ENCODE results near the gene UBXN6.

The UBXN6 gene

GRCh38 chr19:4446704-4447200, 10.8 kb downstream of the UBXN6 start:
- in situ Hi-C loops (cut with HindIII; ENCODE audit: low sequenced_read_pairs) = no loop called here
- DNase-seq (ENCODE audit: low read depth) = no peak
- TF ChIP-seq CTCF (IDR thresholded peaks at IDR 0.05; ENCODE audit: low read depth, low read length, missing control alignments) = no peak
- no peak overlapping the region for H3K4me3 ChIP-seq (ENCODE audit: low read depth, low read length)

- no peak overlapping the region for H3K4me3 ChIP-seq (ENCODE audit: low read depth, low read length)
- no peak for TF ChIP-seq CTCF (IDR thresholded peaks at IDR 0.05; ENCODE audit: low read depth, low read length, missing control alignments)
- in situ Hi-C loops (cut with HindIII; ENCODE audit: low sequenced_read_pairs) = no loop called here
- no peak for DNase-seq (ENCODE audit: low read depth)
These were observed 11.5 kb downstream of the UBXN6 start for GRCh38 chr19:4445963-4446703.

GRCh38 chr19:4444765-4445741, 12.5 kb downstream of the UBXN6 start:
- no peak for TF ChIP-seq CTCF (IDR thresholded peaks at IDR 0.05; ENCODE audit: low read depth, low read length, missing control alignments)
- no peak for DNase-seq (ENCODE audit: low read depth)
- in situ Hi-C loops (cut with HindIII; ENCODE audit: low sequenced_read_pairs) = no loop called here
- no peak overlapping the region for H3K4me3 ChIP-seq (ENCODE audit: low read depth, low read length)

GRCh38 chr19:4443966-4444764, 13.4 kb downstream of the UBXN6 start:
- in situ Hi-C loops (cut with HindIII; ENCODE audit: low sequenced_read_pairs) = no loop called here
- no peak for DNase-seq (ENCODE audit: low read depth)
- no peak for TF ChIP-seq CTCF (IDR thresholded peaks at IDR 0.05; ENCODE audit: low read depth, low read length, missing control alignments)

GRCh38 chr19:4443188-4443587, 14.4 kb downstream of the UBXN6 start:
- H3K4me3 ChIP-seq (ENCODE audit: low read depth, low read length) = no peak overlapping the region
- DNase-seq (ENCODE audit: low read depth) = no peak
- no peak for TF ChIP-seq CTCF (IDR thresholded peaks at IDR 0.05; ENCODE audit: low read depth, low read length, missing control alignments)
- in situ Hi-C loops (cut with HindIII; ENCODE audit: low sequenced_read_pairs) = no loop called here

More at GRCh38 chr19:4443966-4444764, 13.4 kb downstream of the UBXN6 start:
- no peak overlapping the region for H3K4me3 ChIP-seq (ENCODE audit: low read depth, low read length)

- TF ChIP-seq CTCF (IDR thresholded peaks at IDR 0.05; ENCODE audit: low read depth, low read length, missing control alignments) = no peak
- H3K4me3 ChIP-seq (ENCODE audit: low read depth, low read length) = no peak overlapping the region
- in situ Hi-C loops (cut with HindIII; ENCODE audit: low sequenced_read_pairs) = no loop called here
These were observed 14.8 kb downstream of the UBXN6 start for GRCh38 chr19:4442819-4443146.

More at GRCh38 chr19:4442819-4443146, 14.8 kb downstream of the UBXN6 start:
- no peak for DNase-seq (ENCODE audit: low read depth)

Measured in astrocyte of the cerebellum (primary cell).